SH-SY5Y (cell line): ENCODE results near the gene FAM13B.

Source experiments
- GATA2 ChIP-seq: IDR thresholded peaks from 2 replicates; pipeline ENCODE4 v1.6.1; 2011; ENCODE audit warnings: mild to moderate bottlenecking, low read depth, low read length
- GATA3 ChIP-seq: IDR thresholded peaks from 2 replicates; pipeline ENCODE4 v1.6.1; 2011; ENCODE audit warnings: low read depth, mild to moderate bottlenecking, low read length, moderate library complexity

- TF ChIP-seq GATA2 (no peak), GATA3 (no peak)
Observed at GRCh38 chr5:137975208-137975607, 57.7 kb downstream of the FAM13B start.
